Measurements from ENCODE around the gene EPB41L4B. TPM values are rescaled to one million over a fixed set of nuclear protein-coding genes. Genes with fewer than 3 reads are reported as not detected.
A peak's percentile ranks its signal among the peaks of the same experiment; 100 is the strongest.

The EPB41L4B gene
- total RNA-seq, 2 donors from 2014 or later = 87.3 to 151 TPM

- Histone ChIP-seq H3K27ac (peak overlapping the region; percentile 82), H3K27me3 (no peaks in the 10 kb centered on the region), H3K36me3 (no peaks in the 10 kb centered on the region), H3K9ac (ENCODE audit: low read depth in 2 of 2, low read length in 2 of 2) (peak overlapping the region in 1 of 2 donors; percentile 38), H3K4me3 (no peak overlapping the region), H3K9me3 (no peaks in the 10 kb centered on the region), H3K4me1 (peaks cover 12% of the 10 kb centered on the region)
- DNase-seq = peak; percentile 87
- intact Hi-C loops (cut with DNase I) = no loop called here
- TF ChIP-seq CTCF (IDR thresholded peaks at IDR 0.05) = no peak
Observed at GRCh38 chr9:109274884-109275730, 45.8 kb downstream of the EPB41L4B start.

- H3K9me3 ChIP-seq = no peaks in the 10 kb centered on the region
- no peak for DNase-seq
- no peaks in the 10 kb centered on the region for H3K36me3 ChIP-seq
- peak overlapping the region; percentile 82 for H3K27ac ChIP-seq
- H3K4me1 ChIP-seq = peaks cover 12% of the 10 kb centered on the region
- intact Hi-C loops (cut with DNase I) = no loop called here
- no peaks in the 10 kb centered on the region for H3K27me3 ChIP-seq
- TF ChIP-seq CTCF (IDR thresholded peaks at IDR 0.05) = no peak
- no peak overlapping the region for H3K4me3 ChIP-seq
- H3K9ac ChIP-seq (ENCODE audit: low read depth in 2 of 2, low read length in 2 of 2) = peak overlapping the region in 1 of 2 donors; percentile 37
Observed at GRCh38 chr9:109273869-109274268, 47.0 kb downstream of the EPB41L4B start.

- H3K4me1 ChIP-seq = peaks cover 12% of the 10 kb centered on the region
- H3K36me3 ChIP-seq = no peaks in the 10 kb centered on the region
- intact Hi-C loops (cut with DNase I) = no loop called here
- no peak for DNase-seq
- H3K9ac ChIP-seq (ENCODE audit: low read depth in 2 of 2, low read length in 2 of 2) = no peak overlapping the region
- no peaks in the 10 kb centered on the region for H3K9me3 ChIP-seq
- TF ChIP-seq CTCF (IDR thresholded peaks at IDR 0.05) = no peak
- H3K27me3 ChIP-seq = no peaks in the 10 kb centered on the region
- H3K27ac ChIP-seq = no peak overlapping the region
- no peak overlapping the region for H3K4me3 ChIP-seq
Observed at GRCh38 chr9:109272745-109273144, 48.1 kb downstream of the EPB41L4B start.

- Histone ChIP-seq H3K27me3 (no peaks in the 10 kb centered on the region), H3K4me3 (no peak overlapping the region), H3K27ac (no peak overlapping the region), H3K9ac (ENCODE audit: low read depth in 2 of 2, low read length in 2 of 2) (no peak overlapping the region), H3K4me1 (peaks cover 12% of the 10 kb centered on the region), H3K9me3 (no peaks in the 10 kb centered on the region), H3K36me3 (no peaks in the 10 kb centered on the region)
- TF ChIP-seq CTCF (IDR thresholded peaks at IDR 0.05) = no peak
- intact Hi-C loops (cut with DNase I) = no loop called here
- DNase-seq = no peak
Observed at GRCh38 chr9:109272045-109272444, 48.8 kb downstream of the EPB41L4B start.

GRCh38 chr9:109270971-109271925 is 49.6 kb downstream of the EPB41L4B start:
- Histone ChIP-seq H3K27me3 (no peaks in the 10 kb centered on the region), H3K36me3 (no peaks in the 10 kb centered on the region), H3K4me3 (no peak overlapping the region), H3K27ac (no peak overlapping the region), H3K9me3 (no peaks in the 10 kb centered on the region), H3K9ac (ENCODE audit: low read depth in 2 of 2, low read length in 2 of 2) (no peak overlapping the region), H3K4me1 (peaks cover 12% of the 10 kb centered on the region)
- TF ChIP-seq CTCF (IDR thresholded peaks at IDR 0.05) = no peak
- intact Hi-C loops (cut with DNase I) = no loop called here
- DNase-seq = no peak

All from colonic mucosa (tissue), 4 donors.